Measurements from ENCODE around the gene ATG14.
A peak's percentile ranks its signal among the peaks of the same experiment; 100 is the strongest.

The ATG14 gene

GRCh38 chr14:55329999-55330710, 81.5 kb downstream of the ATG14 start:
- H3K9me3 ChIP-seq (ENCODE audit: control insufficient read depth, low read length): no peaks in the 10 kb centered on the region
- peak overlapping the region; percentile 90 for H3K9ac ChIP-seq (ENCODE audit: low read length)
- no peaks in the 10 kb centered on the region for H3K27me3 ChIP-seq (ENCODE audit: control insufficient read depth in 1 of 2, insufficient read depth in 1 of 2, low read length in 2 of 2)
- no peak overlapping the region for H4K91ac ChIP-seq (ENCODE audit: low read length)
- no peak overlapping the region for H3K14ac ChIP-seq (ENCODE audit: low read length in 2 of 2)
- H3K4me3 ChIP-seq (ENCODE audit: insufficient read depth in 1 of 2, low read depth in 1 of 2, low read length in 2 of 2): peak overlapping the region in 1 of 2 experiments; percentile 53
- H3K4me2 ChIP-seq (ENCODE audit: low read length, poor library complexity, severe bottlenecking): no peak overlapping the region
- H3K36me3 ChIP-seq (ENCODE audit: control insufficient read depth in 1 of 2, insufficient read depth in 2 of 2, low read depth in 1 of 2, low read length in 2 of 2): no peaks in the 10 kb centered on the region
- no peak overlapping the region for H2BK15ac ChIP-seq (ENCODE audit: low read depth, poor library complexity, severe bottlenecking)
- H3K27ac ChIP-seq (ENCODE audit: low read length, poor library complexity, severe bottlenecking): no peak overlapping the region
- no peak overlapping the region for H3K23ac ChIP-seq (ENCODE audit: low read length in 2 of 2)
- no peak for DNase-seq
- H2AFZ ChIP-seq (ENCODE audit: low read depth, low read length): no peak overlapping the region
- WGBS: 100% methylated on average over 2 of the region's 6 CpGs
- H3K79me1 ChIP-seq (replicated peaks; ENCODE audit: low read length, poor library complexity, severe bottlenecking): peaks cover 23% of the 10 kb centered on the region
- no peak overlapping the region for H2BK120ac ChIP-seq (ENCODE audit: low read depth, low read length)
- H3K4me1 ChIP-seq (ENCODE audit: control insufficient read depth, insufficient read depth, low read depth, low read length): peaks cover 9% of the 10 kb centered on the region
- peak overlapping the region; percentile 63 for H4K8ac ChIP-seq (ENCODE audit: low read length)
- H3K18ac ChIP-seq (ENCODE audit: low read depth in 1 of 2, low read length in 2 of 2): no peak overlapping the region
- H2BK5ac ChIP-seq (ENCODE audit: low read depth, low read length, poor library complexity, severe bottlenecking): no peak overlapping the region
- H2AK5ac ChIP-seq (ENCODE audit: low read length, severe bottlenecking): no peak overlapping the region
- no peak overlapping the region for H3K4ac ChIP-seq (ENCODE audit: low read depth in 1 of 2, low read length in 2 of 2)
- H2BK12ac ChIP-seq (ENCODE audit: low read length in 2 of 2): no peak overlapping the region

- Histone ChIP-seq H3K79me1 (replicated peaks; ENCODE audit: low read length, poor library complexity, severe bottlenecking) (peaks cover 25% of the 10 kb centered on the region), H4K91ac (ENCODE audit: low read length) (no peak overlapping the region), H2BK120ac (ENCODE audit: low read depth, low read length) (no peak overlapping the region), H3K4me2 (ENCODE audit: low read length, poor library complexity, severe bottlenecking) (no peak overlapping the region), H4K8ac (ENCODE audit: low read length) (no peak overlapping the region), H3K9me3 (ENCODE audit: control insufficient read depth, low read length) (no peaks in the 10 kb centered on the region), H3K27me3 (ENCODE audit: control insufficient read depth in 1 of 2, insufficient read depth in 1 of 2, low read length in 2 of 2) (no peaks in the 10 kb centered on the region), H2AK5ac (ENCODE audit: low read length, severe bottlenecking) (no peak overlapping the region), H2BK15ac (ENCODE audit: low read depth, poor library complexity, severe bottlenecking) (no peak overlapping the region), H3K23ac (ENCODE audit: low read length in 2 of 2) (no peak overlapping the region), H2BK12ac (ENCODE audit: low read length in 2 of 2) (no peak overlapping the region), H3K18ac (ENCODE audit: low read depth in 1 of 2, low read length in 2 of 2) (no peak overlapping the region), H3K9ac (ENCODE audit: low read length) (no peak overlapping the region), H2AFZ (ENCODE audit: low read depth, low read length) (no peak overlapping the region), H3K4me3 (ENCODE audit: insufficient read depth in 1 of 2, low read depth in 1 of 2, low read length in 2 of 2) (no peak overlapping the region), H3K4me1 (ENCODE audit: control insufficient read depth, insufficient read depth, low read depth, low read length) (peaks cover 6% of the 10 kb centered on the region), H3K14ac (ENCODE audit: low read length in 2 of 2) (no peak overlapping the region), H3K27ac (ENCODE audit: low read length, poor library complexity, severe bottlenecking) (no peak overlapping the region), H3K4ac (ENCODE audit: low read depth in 1 of 2, low read length in 2 of 2) (no peak overlapping the region), H2BK5ac (ENCODE audit: low read depth, low read length, poor library complexity, severe bottlenecking) (no peak overlapping the region), H3K36me3 (ENCODE audit: control insufficient read depth in 1 of 2, insufficient read depth in 2 of 2, low read depth in 1 of 2, low read length in 2 of 2) (no peaks in the 10 kb centered on the region)
- peak; percentile 60 for DNase-seq
- WGBS: 79% methylated on average over 3 of the region's 3 CpGs
Measured at GRCh38 chr14:55328317-55328716, 83.3 kb downstream of the ATG14 start.

DNA sequence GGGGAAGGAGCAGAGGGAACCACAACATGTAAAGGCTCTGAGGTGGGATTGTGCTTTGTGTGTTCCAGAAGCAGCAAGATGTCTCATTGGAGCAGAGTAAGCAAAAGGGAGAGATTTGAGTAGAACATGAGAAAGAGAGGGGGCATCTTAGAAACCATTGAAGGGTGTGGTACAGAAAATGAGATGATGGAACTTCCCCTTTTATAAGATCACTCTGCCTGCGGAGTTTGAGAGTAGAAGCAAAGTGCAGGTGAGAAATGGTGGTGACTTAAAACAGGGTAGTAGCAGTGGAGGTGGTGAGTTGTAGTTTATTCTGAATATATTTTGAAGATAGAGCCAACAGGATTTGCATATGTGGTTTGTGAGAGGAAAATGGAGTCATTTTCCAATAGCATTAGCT, 84.5 kb downstream of the ATG14 start:
- H3K4me3 ChIP-seq (ENCODE audit: insufficient read depth in 1 of 2, low read depth in 1 of 2, low read length in 2 of 2): no peak overlapping the region
- no peak overlapping the region for H2BK15ac ChIP-seq (ENCODE audit: low read depth, poor library complexity, severe bottlenecking)
- no peak overlapping the region for H3K14ac ChIP-seq (ENCODE audit: low read length in 2 of 2)
- peaks cover 3% of the 10 kb centered on the region for H3K4me1 ChIP-seq (ENCODE audit: control insufficient read depth, insufficient read depth, low read depth, low read length)
- no peak overlapping the region for H2BK120ac ChIP-seq (ENCODE audit: low read depth, low read length)
- H3K9ac ChIP-seq (ENCODE audit: low read length): no peak overlapping the region
- H3K9me3 ChIP-seq (ENCODE audit: control insufficient read depth, low read length): no peaks in the 10 kb centered on the region
- peaks cover 26% of the 10 kb centered on the region for H3K79me1 ChIP-seq (replicated peaks; ENCODE audit: low read length, poor library complexity, severe bottlenecking)
- H3K4ac ChIP-seq (ENCODE audit: low read depth in 1 of 2, low read length in 2 of 2): no peak overlapping the region
- no peaks in the 10 kb centered on the region for H3K27me3 ChIP-seq (ENCODE audit: control insufficient read depth in 1 of 2, insufficient read depth in 1 of 2, low read length in 2 of 2)
- no peak for DNase-seq
- H4K91ac ChIP-seq (ENCODE audit: low read length): no peak overlapping the region
- H3K18ac ChIP-seq (ENCODE audit: low read depth in 1 of 2, low read length in 2 of 2): no peak overlapping the region
- 64% methylated on average over 1 of the region's 1 CpG for WGBS
- H2AFZ ChIP-seq (ENCODE audit: low read depth, low read length): no peak overlapping the region
- H3K36me3 ChIP-seq (ENCODE audit: control insufficient read depth in 1 of 2, insufficient read depth in 2 of 2, low read depth in 1 of 2, low read length in 2 of 2): no peaks in the 10 kb centered on the region
- H2BK5ac ChIP-seq (ENCODE audit: low read depth, low read length, poor library complexity, severe bottlenecking): no peak overlapping the region
- no peak overlapping the region for H2AK5ac ChIP-seq (ENCODE audit: low read length, severe bottlenecking)
- no peak overlapping the region for H3K23ac ChIP-seq (ENCODE audit: low read length in 2 of 2)
- H2BK12ac ChIP-seq (ENCODE audit: low read length in 2 of 2): no peak overlapping the region
- H4K8ac ChIP-seq (ENCODE audit: low read length): no peak overlapping the region
- no peak overlapping the region for H3K27ac ChIP-seq (ENCODE audit: low read length, poor library complexity, severe bottlenecking)
- no peak overlapping the region for H3K4me2 ChIP-seq (ENCODE audit: low read length, poor library complexity, severe bottlenecking)

DNA sequence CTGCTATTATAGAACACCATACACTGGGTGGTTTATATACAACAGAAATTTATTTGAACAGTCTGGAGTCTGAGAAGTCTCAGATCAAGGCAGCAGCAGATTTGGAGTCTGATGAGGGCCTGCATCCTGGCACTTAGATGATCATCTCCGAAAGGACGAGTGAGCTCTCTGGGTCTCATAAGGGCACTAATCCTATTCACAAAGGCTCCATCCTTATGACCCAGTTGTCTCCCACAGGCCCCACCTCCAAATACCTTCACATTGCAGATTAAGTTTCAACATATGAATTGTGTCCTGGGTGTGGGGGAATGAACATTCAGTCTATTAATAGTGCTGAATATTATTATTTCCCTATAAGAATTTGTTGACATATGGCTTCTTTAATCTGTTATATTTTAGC, 86.8 kb downstream of the ATG14 start:
- DNase-seq: no peak
- no peak overlapping the region for H2BK120ac ChIP-seq (ENCODE audit: low read depth, low read length)
- H2BK15ac ChIP-seq (ENCODE audit: low read depth, poor library complexity, severe bottlenecking): no peak overlapping the region
- H3K79me1 ChIP-seq (replicated peaks; ENCODE audit: low read length, poor library complexity, severe bottlenecking): peaks cover 26% of the 10 kb centered on the region
- no peak overlapping the region for H2BK12ac ChIP-seq (ENCODE audit: low read length in 2 of 2)
- H3K14ac ChIP-seq (ENCODE audit: low read length in 2 of 2): no peak overlapping the region
- H3K4ac ChIP-seq (ENCODE audit: low read depth in 1 of 2, low read length in 2 of 2): no peak overlapping the region
- no peak overlapping the region for H3K9ac ChIP-seq (ENCODE audit: low read length)
- H4K91ac ChIP-seq (ENCODE audit: low read length): no peak overlapping the region
- no peak overlapping the region for H2BK5ac ChIP-seq (ENCODE audit: low read depth, low read length, poor library complexity, severe bottlenecking)
- H2AFZ ChIP-seq (ENCODE audit: low read depth, low read length): no peak overlapping the region
- H3K4me2 ChIP-seq (ENCODE audit: low read length, poor library complexity, severe bottlenecking): no peak overlapping the region
- no peak overlapping the region for H3K27ac ChIP-seq (ENCODE audit: low read length, poor library complexity, severe bottlenecking)
- peaks cover 4% of the 10 kb centered on the region for H3K4me1 ChIP-seq (ENCODE audit: control insufficient read depth, insufficient read depth, low read depth, low read length)
- H3K36me3 ChIP-seq (ENCODE audit: control insufficient read depth in 1 of 2, insufficient read depth in 2 of 2, low read depth in 1 of 2, low read length in 2 of 2): no peaks in the 10 kb centered on the region
- no peak overlapping the region for H4K8ac ChIP-seq (ENCODE audit: low read length)
- H3K23ac ChIP-seq (ENCODE audit: low read length in 2 of 2): no peak overlapping the region
- no peak overlapping the region for H2AK5ac ChIP-seq (ENCODE audit: low read length, severe bottlenecking)
- H3K27me3 ChIP-seq (ENCODE audit: control insufficient read depth in 1 of 2, insufficient read depth in 1 of 2, low read length in 2 of 2): no peaks in the 10 kb centered on the region
- no peak overlapping the region for H3K18ac ChIP-seq (ENCODE audit: low read depth in 1 of 2, low read length in 2 of 2)
- H3K9me3 ChIP-seq (ENCODE audit: control insufficient read depth, low read length): no peaks in the 10 kb centered on the region
- H3K4me3 ChIP-seq (ENCODE audit: insufficient read depth in 1 of 2, low read depth in 1 of 2, low read length in 2 of 2): no peak overlapping the region
- WGBS: 90% methylated on average over 2 of the region's 2 CpGs
